HUES64 (cell line): ENCODE measurements around the gene SLC30A7.

Experiments used
- H3K27ac ChIP-seq: 2 replicates; pipeline ENCODE4 v1.7.0; 2013; ENCODE audit warnings: low read depth, low read length, inconsistent platforms
- H3K27me3 ChIP-seq: 2 replicates; pipeline ENCODE4 v1.6.1; 2013; ENCODE audit warnings: mild to moderate bottlenecking, low read length; ENCODE audit not compliant: insufficient read depth
- H3K36me3 ChIP-seq: 2 replicates; pipeline ENCODE4 v1.6.1; 2013; ENCODE audit warnings: mild to moderate bottlenecking, low read length; ENCODE audit not compliant: insufficient read depth
- H3K4me1 ChIP-seq: 2 replicates; pipeline ENCODE4 v1.6.1; 2013; ENCODE audit warnings: mild to moderate bottlenecking, low read length, moderate library complexity; ENCODE audit not compliant: insufficient read depth
- H3K4me3 ChIP-seq: 2 replicates; pipeline ENCODE4 v1.5.1; 2013; ENCODE audit warnings: mild to moderate bottlenecking, low read length, moderate library complexity
- H3K9ac ChIP-seq: 2 replicates; pipeline ENCODE4 v1.6.1; 2013; ENCODE audit warnings: mild to moderate bottlenecking, low read depth, low read length
- H3K9me3 ChIP-seq: 2 replicates; pipeline ENCODE4 v1.6.1; 2013; ENCODE audit warnings: low read depth, low read length; ENCODE audit not compliant: insufficient read depth
- WGBS: fragments of 150-250, 120-280 bp; methylation state at CpG from one replicate; pipeline ENCODE4 v1.1.7; 2013; ENCODE audit warnings: missing lambda C conversion rate; 5-methylcytosine and 5-hydroxymethylcytosine counted together

Gene SLC30A7

GRCh38 chr1:100982793-100983192 is 86.9 kb downstream of the SLC30A7 start:
- WGBS, result 93% methylated on average over 4 of the region's 4 CpGs
- Histone ChIP-seq H3K9me3 (no peaks in the 10 kb centered on the region), H3K36me3 (peaks cover 21% of the 10 kb centered on the region)

GRCh38 chr1:100988121-100988520 is 92.2 kb downstream of the SLC30A7 start:
- Histone ChIP-seq H3K36me3 (peaks cover 49% of the 10 kb centered on the region), H3K9ac (no peak overlapping the region), H3K4me1 (no peaks in the 10 kb centered on the region), H3K4me3 (no peak overlapping the region), H3K9me3 (no peaks in the 10 kb centered on the region), H3K27ac (no peak overlapping the region), H3K27me3 (no peaks in the 10 kb centered on the region)
- 93% methylated on average over 3 of the region's 3 CpGs for WGBS

More at GRCh38 chr1:100982793-100983192, 86.9 kb downstream of the SLC30A7 start:
- Histone ChIP-seq H3K27ac (no peak overlapping the region), H3K4me1 (no peaks in the 10 kb centered on the region), H3K4me3 (no peak overlapping the region), H3K27me3 (no peaks in the 10 kb centered on the region), H3K9ac (no peak overlapping the region)

- H3K27ac ChIP-seq, result no peak overlapping the region
- peaks cover 56% of the 10 kb centered on the region for H3K36me3 ChIP-seq
These were observed 93.6 kb downstream of the SLC30A7 start for GRCh38 chr1:100989306-100990077.

GRCh38 chr1:100995198-100995988 is 99.5 kb downstream of the SLC30A7 start:
- H3K27ac ChIP-seq, result no peak overlapping the region
- H3K4me3 ChIP-seq, result no peak overlapping the region
- WGBS, result 94% methylated on average over 3 of the region's 4 CpGs

More at GRCh38 chr1:100989306-100990077, 93.6 kb downstream of the SLC30A7 start:
- Histone ChIP-seq H3K27me3 (no peaks in the 10 kb centered on the region), H3K9ac (no peak overlapping the region), H3K4me1 (no peaks in the 10 kb centered on the region), H3K9me3 (no peaks in the 10 kb centered on the region), H3K4me3 (no peak overlapping the region)
- WGBS, result 95% methylated on average over 2 of the region's 2 CpGs

GRCh38 chr1:100998426-100998825 is 102.5 kb downstream of the SLC30A7 start:
- Histone ChIP-seq H3K36me3 (peaks cover 72% of the 10 kb centered on the region), H3K4me3 (no peak overlapping the region), H3K9ac (no peak overlapping the region), H3K27ac (no peak overlapping the region), H3K9me3 (no peaks in the 10 kb centered on the region), H3K27me3 (no peaks in the 10 kb centered on the region), H3K4me1 (peaks cover 15% of the 10 kb centered on the region)
- 94% methylated on average over 1 of the region's 1 CpG for WGBS

More at GRCh38 chr1:100995198-100995988, 99.5 kb downstream of the SLC30A7 start:
- no peaks in the 10 kb centered on the region for H3K27me3 ChIP-seq
- H3K9ac ChIP-seq, result no peak overlapping the region
- no peaks in the 10 kb centered on the region for H3K4me1 ChIP-seq
- H3K36me3 ChIP-seq, result peaks cover 80% of the 10 kb centered on the region
- no peaks in the 10 kb centered on the region for H3K9me3 ChIP-seq

- Histone ChIP-seq H3K4me3 (no peak overlapping the region), H3K27me3 (no peaks in the 10 kb centered on the region), H3K27ac (no peak overlapping the region), H3K36me3 (peaks cover 59% of the 10 kb centered on the region), H3K4me1 (peaks cover 28% of the 10 kb centered on the region), H3K9ac (no peak overlapping the region), H3K9me3 (no peaks in the 10 kb centered on the region)
- 100% methylated on average over 1 of the region's 2 CpGs for WGBS
These were observed 104.4 kb downstream of the SLC30A7 start for GRCh38 chr1:101000131-101000873.

GRCh38 chr1:101002551-101002950 is 106.7 kb downstream of the SLC30A7 start:
- Histone ChIP-seq H3K9ac (no peak overlapping the region), H3K27ac (no peak overlapping the region), H3K4me1 (peaks cover 28% of the 10 kb centered on the region), H3K4me3 (no peak overlapping the region), H3K9me3 (no peaks in the 10 kb centered on the region), H3K27me3 (no peaks in the 10 kb centered on the region), H3K36me3 (peaks cover 57% of the 10 kb centered on the region)
- 37% methylated on average over 2 of the region's 2 CpGs for WGBS

GRCh38 chr1:101003012-101003650 is 107.2 kb downstream of the SLC30A7 start:
- no peak overlapping the region for H3K4me3 ChIP-seq
- no peak overlapping the region for H3K27ac ChIP-seq
- no CpG with 5 or more reads among the region's 1 CpG for WGBS
- peaks cover 28% of the 10 kb centered on the region for H3K4me1 ChIP-seq
- peaks cover 52% of the 10 kb centered on the region for H3K36me3 ChIP-seq
- no peaks in the 10 kb centered on the region for H3K9me3 ChIP-seq
- H3K27me3 ChIP-seq, result no peaks in the 10 kb centered on the region
- no peak overlapping the region for H3K9ac ChIP-seq

GRCh38 chr1:101004061-101004460 is 108.2 kb downstream of the SLC30A7 start:
- 81% methylated on average over 1 of the region's 1 CpG for WGBS
- no peaks in the 10 kb centered on the region for H3K9me3 ChIP-seq
- no peak overlapping the region for H3K4me3 ChIP-seq
- no peak overlapping the region for H3K9ac ChIP-seq
- peaks cover 47% of the 10 kb centered on the region for H3K36me3 ChIP-seq
- peaks cover 28% of the 10 kb centered on the region for H3K4me1 ChIP-seq
- H3K27me3 ChIP-seq, result no peaks in the 10 kb centered on the region
- no peak overlapping the region for H3K27ac ChIP-seq

GRCh38 chr1:101004670-101005069 is 108.8 kb downstream of the SLC30A7 start:
- 95% methylated on average over 3 of the region's 3 CpGs for WGBS
- H3K4me3 ChIP-seq, result no peak overlapping the region
- H3K27me3 ChIP-seq, result no peaks in the 10 kb centered on the region
- H3K36me3 ChIP-seq, result peaks cover 45% of the 10 kb centered on the region
- H3K9ac ChIP-seq, result no peak overlapping the region
- no peaks in the 10 kb centered on the region for H3K9me3 ChIP-seq
- H3K4me1 ChIP-seq, result peaks cover 28% of the 10 kb centered on the region
- H3K27ac ChIP-seq, result no peak overlapping the region
